ENCODE measurements around the gene NR2F2. TPM values are rescaled to one million over a fixed set of nuclear protein-coding genes. Genes with fewer than 3 reads are reported as not detected.

The NR2F2 gene
- total RNA-seq, 1 donor from 2014 or later, result 39.8 TPM

GRCh38 chr15:96353930-96354730 lies 23.6 kb downstream of the NR2F2 start:
- H3K36me3 ChIP-seq, result no peaks in the 10 kb centered on the region
- peaks cover 49% of the 10 kb centered on the region for H3K4me1 ChIP-seq
- TF ChIP-seq POLR2AphosphoS5 (IDR thresholded peaks at IDR 0.05; ENCODE audit: insufficient read depth in 1 of 2, low read depth in 1 of 2), result peak in 1 of 2 donors; percentile 52
- TF ChIP-seq CTCF (IDR thresholded peaks at IDR 0.05), result peak in 2 of 3 experiments; percentile 37 to 48
- TF ChIP-seq POLR2A (IDR thresholded peaks at IDR 0.05), result no peak
- DNase-seq (ENCODE audit: extremely low spot score in 2 of 2), result peak in 1 of 2 donors; percentile 72
- intact Hi-C loops (cut with DNase I), result loop anchor here (5.0 kb wide), 1 partner anchor 1603 kb away; no protein-coding TSS in a partner anchor
- peak overlapping the region; percentile 57 to 59 for H3K4me3 ChIP-seq
- peak overlapping the region; percentile 99 for H3K27ac ChIP-seq
- H3K27me3 ChIP-seq, result no peaks in the 10 kb centered on the region
- H3K9me3 ChIP-seq, result no peaks in the 10 kb centered on the region

DNA sequence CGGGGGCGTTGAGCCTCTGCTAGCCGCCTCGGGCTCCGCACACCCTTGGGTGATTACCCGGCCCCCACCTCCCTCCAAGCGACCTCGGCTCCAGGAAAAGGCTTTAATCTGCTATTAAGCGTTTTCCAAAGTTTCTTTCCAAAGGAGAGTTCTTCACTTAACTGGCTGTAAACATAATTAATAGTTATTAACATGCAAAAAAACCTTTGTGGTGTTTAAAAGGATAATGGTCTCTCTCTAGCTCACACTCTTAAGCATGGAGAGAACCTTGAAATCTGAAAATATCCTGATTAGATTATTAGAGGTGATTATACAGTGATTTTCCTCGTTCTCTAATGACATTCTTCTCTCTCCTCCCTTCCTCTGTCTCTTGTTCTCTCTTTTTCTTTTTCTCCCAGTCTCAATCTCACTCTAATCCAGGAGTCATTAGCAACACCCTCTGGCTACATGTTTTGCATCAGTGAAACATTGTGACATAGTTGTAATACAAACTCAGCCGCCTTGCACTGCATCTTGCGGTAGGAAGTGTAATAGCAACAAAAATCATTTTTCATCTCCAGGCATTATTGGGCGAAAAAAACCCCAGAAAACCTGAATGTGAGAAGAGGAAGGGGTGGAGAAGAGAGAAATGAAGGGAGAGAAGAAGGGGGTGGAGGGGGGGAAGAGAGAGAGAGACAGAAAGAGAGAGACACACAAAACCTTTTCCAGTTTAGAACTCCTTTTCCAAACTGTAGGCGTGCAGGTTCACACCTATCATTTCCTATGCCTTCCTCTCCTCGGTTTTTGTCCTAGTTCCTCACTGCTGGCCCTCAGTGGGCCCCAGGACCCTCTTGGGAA lies 24.4 kb downstream of the NR2F2 start:
- TF ChIP-seq POLR2A (IDR thresholded peaks at IDR 0.05) (no peak), POLR2AphosphoS5 (IDR thresholded peaks at IDR 0.05; ENCODE audit: insufficient read depth in 1 of 2, low read depth in 1 of 2) (peak; percentile 10 to 69), CTCF (IDR thresholded peaks at IDR 0.05) (peak in 2 of 3 experiments; percentile 27 to 55)
- intact Hi-C loops (cut with DNase I), result loop anchor here (5.0 kb wide), 2 partner anchors 537 to 1602 kb away; no protein-coding TSS in a partner anchor
- Histone ChIP-seq H3K36me3 (no peaks in the 10 kb centered on the region), H3K27ac (peak overlapping the region; percentile 99), H3K4me1 (peaks cover 49% of the 10 kb centered on the region), H3K4me3 (peak overlapping the region; percentile 57 to 59), H3K9me3 (no peaks in the 10 kb centered on the region), H3K27me3 (no peaks in the 10 kb centered on the region)
- DNase-seq (ENCODE audit: extremely low spot score in 2 of 2), result no peak

DNA sequence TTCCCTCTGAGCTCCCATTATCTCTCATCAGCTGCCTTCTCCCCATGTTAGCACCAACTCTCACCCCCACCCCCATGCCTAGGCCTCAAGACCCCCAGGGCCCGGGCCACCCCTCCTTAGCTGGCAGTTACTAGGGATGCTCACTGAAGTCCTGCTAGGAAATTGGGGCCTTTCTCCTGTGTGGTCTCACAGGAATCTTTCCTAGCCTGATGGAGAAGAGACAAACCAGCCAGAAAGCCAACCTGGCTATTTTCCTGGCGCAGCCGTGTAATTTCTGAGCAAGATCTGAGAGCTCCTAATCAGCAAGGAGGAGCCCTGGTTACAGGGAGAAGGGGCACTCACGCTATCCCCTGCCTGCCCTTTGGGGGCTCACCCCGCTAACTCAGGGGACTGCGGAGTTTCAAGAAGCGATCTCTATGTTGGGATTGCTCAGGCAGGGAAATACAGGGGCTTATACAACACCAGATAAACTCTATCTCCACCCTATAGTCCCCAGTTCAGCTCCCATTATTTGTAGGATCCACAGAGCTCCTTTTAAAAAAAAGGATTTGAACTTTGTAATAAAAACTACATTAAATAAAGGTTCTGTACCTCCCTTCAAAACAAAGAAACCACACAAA lies 25.2 kb downstream of the NR2F2 start:
- Histone ChIP-seq H3K27ac (peak overlapping the region; percentile 99), H3K4me1 (peaks cover 53% of the 10 kb centered on the region), H3K9me3 (no peaks in the 10 kb centered on the region), H3K27me3 (no peaks in the 10 kb centered on the region), H3K4me3 (peak overlapping the region in 1 of 2 donors; percentile 59), H3K36me3 (no peaks in the 10 kb centered on the region)
- DNase-seq (ENCODE audit: extremely low spot score in 2 of 2), result peak in 1 of 2 donors; percentile 85
- TF ChIP-seq POLR2AphosphoS5 (IDR thresholded peaks at IDR 0.05; ENCODE audit: insufficient read depth in 1 of 2, low read depth in 1 of 2) (no peak), POLR2A (IDR thresholded peaks at IDR 0.05) (no peak), CTCF (IDR thresholded peaks at IDR 0.05) (no peak)
- intact Hi-C loops (cut with DNase I), result loop anchor here (5.0 kb wide), 1 partner anchor 537 kb away; no protein-coding TSS in a partner anchor

GRCh38 chr15:96356494-96357455 lies 26.3 kb downstream of the NR2F2 start:
- H3K4me3 ChIP-seq, result peak overlapping the region; percentile 59 to 68
- no peaks in the 10 kb centered on the region for H3K9me3 ChIP-seq
- intact Hi-C loops (cut with DNase I), result loop anchor here (5.0 kb wide), 1 partner anchor 536 kb away; no protein-coding TSS in a partner anchor
- peak in 1 of 2 donors; percentile 72 for DNase-seq (ENCODE audit: extremely low spot score in 2 of 2)
- no peaks in the 10 kb centered on the region for H3K36me3 ChIP-seq
- H3K4me1 ChIP-seq, result peaks cover 56% of the 10 kb centered on the region
- H3K27me3 ChIP-seq, result no peaks in the 10 kb centered on the region
- TF ChIP-seq CTCF (IDR thresholded peaks at IDR 0.05) (peak; percentile 88 to 91 (median 88)), POLR2AphosphoS5 (IDR thresholded peaks at IDR 0.05; ENCODE audit: insufficient read depth in 1 of 2, low read depth in 1 of 2) (peak in 1 of 2 donors; percentile 79), POLR2A (IDR thresholded peaks at IDR 0.05) (no peak)
- peak overlapping the region; percentile 99 for H3K27ac ChIP-seq

Measured in vagina (tissue), 2 donors.